Activated naive CD8-positive, alpha-beta T cell treated with anti-CD3 and anti-CD28 coated beads, Interleukin-2, amount 10 ng/mL, durations not matched to agents 7 days and 5 days (primary cell): ENCODE results near the gene GORASP2. TPM values are rescaled to one million over a fixed set of nuclear protein-coding genes. Genes with fewer than 3 reads are reported as not detected.

ENCODE experiments used
- ATAC-seq: fragments of 150-1000 bp; cut with Tn5 transposase; one replicate; pipeline ENCODE4 v1.10.0; 2021; ENCODE audit warnings: low read depth, moderate library complexity
- POLR2A ChIA-PET: fragments of 350-600 bp; sonication (Branson Sonifier 250); formaldehyde crosslinking; loops from one replicate; lab custom pipeline; 2021; ENCODE audit warnings: antibody characterized with exemption; lab: Charles Lee
- DNase-seq: peaks from one replicate; pipeline ENCODE4 v3.0.0; 2021
- H3K27ac Mint-ChIP-seq: one replicate; pipeline ENCODE4 v1.8.0; 2022; ENCODE audit warnings: mild to moderate bottlenecking, mixed read lengths
- H3K27me3 Mint-ChIP-seq: one replicate; pipeline ENCODE4 v1.8.0; 2022; ENCODE audit warnings: mild to moderate bottlenecking, moderate library complexity, mixed read lengths
- H3K36me3 Mint-ChIP-seq: one replicate; pipeline ENCODE4 v1.8.0; 2021; ENCODE audit warnings: mild to moderate bottlenecking, mixed read lengths
- H3K4me1 Mint-ChIP-seq: one replicate; pipeline ENCODE4 v1.8.0; 2021; ENCODE audit warnings: mixed read lengths
- H3K4me3 Mint-ChIP-seq: one replicate; pipeline ENCODE4 v1.8.0; 2022; ENCODE audit warnings: mild to moderate bottlenecking, moderate library complexity, mixed read lengths
- H3K9me3 Mint-ChIP-seq: one replicate; pipeline ENCODE4 v1.8.0; 2021; ENCODE audit warnings: mixed read lengths
- total RNA-seq, 2 experiments: library from RNA; stranded (reverse); gene quantifications; one replicate each; pipeline ENCODE4 v1.2.3, GENCODE V29; 2021

The GORASP2 gene
- total RNA-seq, 2 experiments from 2014 or later: 61.2 to 62.7 TPM

DNA sequence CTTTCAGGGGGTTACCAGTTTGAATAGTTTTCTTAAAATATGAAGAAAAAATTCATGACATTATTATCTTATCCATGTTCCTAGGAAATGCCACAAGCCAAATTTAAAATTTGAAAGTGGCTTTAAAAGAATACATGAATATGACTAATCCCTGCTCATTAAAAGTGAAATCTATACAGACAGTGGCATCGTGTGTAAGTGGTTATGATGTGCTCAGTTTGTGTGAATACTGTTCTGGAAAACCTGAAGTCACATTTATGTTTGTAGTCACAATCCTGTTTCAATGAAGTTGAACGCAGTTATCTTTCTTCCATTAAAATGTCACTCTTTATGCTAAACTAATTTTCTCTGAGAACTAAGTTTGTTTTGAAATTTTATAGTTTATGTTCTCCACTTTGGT, 75.8 kb downstream of the GORASP2 start:
- POLR2A ChIA-PET: no interaction called here
- Mint-ChIP-seq H3K36me3 (peaks cover 39% of the 10 kb centered on the region), H3K4me1 (peaks cover 4% of the 10 kb centered on the region), H3K27me3 (no peaks in the 10 kb centered on the region), H3K4me3 (no peak overlapping the region), H3K9me3 (no peaks in the 10 kb centered on the region), H3K27ac (no peak overlapping the region)
- ATAC-seq: no peak
- no peak for DNase-seq

DNA sequence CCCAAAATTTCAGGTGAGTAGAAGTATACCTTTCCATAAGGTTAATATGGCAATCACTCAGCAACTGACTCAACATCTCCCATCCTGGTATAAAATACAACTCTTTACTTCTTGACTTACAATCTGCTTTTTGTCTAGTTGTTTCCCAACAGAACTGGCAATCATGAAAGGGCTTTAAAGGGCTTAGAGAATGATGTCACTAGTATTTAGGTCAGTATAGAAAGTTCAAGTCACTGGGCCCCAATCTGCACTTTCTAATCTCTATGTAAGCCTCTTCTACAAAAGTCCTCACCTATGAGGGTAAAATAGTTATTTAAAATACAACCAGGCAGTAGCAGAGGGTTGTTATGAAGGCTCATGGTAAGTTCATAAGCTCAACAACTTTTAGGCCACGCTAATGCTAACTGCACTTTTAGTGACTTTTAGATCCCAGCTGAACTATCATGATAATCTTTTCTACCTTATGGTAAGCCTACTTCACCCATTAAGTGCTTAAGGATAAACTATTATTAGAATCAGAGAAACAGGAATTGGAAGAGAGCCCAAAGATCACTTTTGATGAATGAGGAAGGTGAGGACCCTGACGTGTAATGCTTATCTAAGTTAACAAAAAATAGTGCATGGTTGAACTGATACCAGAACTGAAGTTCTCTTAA, 79.6 kb downstream of the GORASP2 start:
- H3K9me3 Mint-ChIP-seq: no peaks in the 10 kb centered on the region
- H3K36me3 Mint-ChIP-seq: peaks cover 36% of the 10 kb centered on the region
- H3K4me3 Mint-ChIP-seq: no peak overlapping the region
- ATAC-seq (no peak), DNase-seq (no peak)
- H3K27ac Mint-ChIP-seq: no peak overlapping the region
- H3K27me3 Mint-ChIP-seq: no peaks in the 10 kb centered on the region
- H3K4me1 Mint-ChIP-seq: peaks cover 4% of the 10 kb centered on the region
- POLR2A ChIA-PET: no interaction called here

DNA sequence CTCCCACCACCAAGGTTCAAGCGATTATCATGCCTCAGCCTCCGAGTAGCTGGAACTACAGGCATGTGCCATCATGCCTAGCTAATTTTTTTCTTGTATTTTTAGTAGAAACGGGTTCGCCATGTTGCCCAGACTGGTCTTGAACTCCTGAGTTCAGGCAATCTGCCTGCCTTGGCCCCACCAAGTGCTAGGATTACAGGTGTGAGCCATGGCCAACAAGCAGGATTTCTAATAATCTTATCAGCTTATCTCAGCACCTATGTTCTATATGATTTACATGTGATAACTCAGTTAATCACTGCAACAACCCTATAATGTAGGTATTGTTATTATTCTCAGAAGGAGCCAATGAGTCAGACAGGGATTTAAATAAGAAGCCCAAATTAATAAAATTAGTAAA, 80.3 kb downstream of the GORASP2 start:
- Mint-ChIP-seq H3K4me3 (no peak overlapping the region), H3K4me1 (peaks cover 4% of the 10 kb centered on the region), H3K27me3 (no peaks in the 10 kb centered on the region), H3K9me3 (no peaks in the 10 kb centered on the region), H3K36me3 (peaks cover 38% of the 10 kb centered on the region), H3K27ac (no peak overlapping the region)
- no peak for DNase-seq
- ATAC-seq: no peak
- POLR2A ChIA-PET: no interaction called here

DNA sequence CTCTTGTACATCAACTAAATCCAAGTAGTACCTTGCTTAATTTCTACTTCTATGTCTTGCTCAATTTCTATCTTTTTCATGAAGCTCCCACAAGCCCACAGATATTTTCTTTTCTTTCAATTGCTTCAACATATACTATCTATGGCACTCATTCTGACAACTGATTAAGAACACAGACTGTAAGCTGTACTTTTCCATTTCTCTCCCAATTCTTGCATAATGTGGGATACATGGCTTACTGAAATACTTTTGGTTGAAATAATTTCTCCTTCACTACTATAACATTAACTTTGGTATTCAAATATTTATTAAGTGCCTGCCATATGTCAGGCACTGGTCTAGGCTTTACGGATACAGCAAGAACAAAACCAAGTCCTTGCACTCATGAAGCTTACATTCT, 84.8 kb downstream of the GORASP2 start:
- peaks cover 5% of the 10 kb centered on the region for H3K4me1 Mint-ChIP-seq
- H3K4me3 Mint-ChIP-seq: no peak overlapping the region
- H3K27me3 Mint-ChIP-seq: no peaks in the 10 kb centered on the region
- no peak overlapping the region for H3K27ac Mint-ChIP-seq
- no peaks in the 10 kb centered on the region for H3K9me3 Mint-ChIP-seq
- POLR2A ChIA-PET: no interaction called here
- DNase-seq (no peak), ATAC-seq (no peak)
- peaks cover 34% of the 10 kb centered on the region for H3K36me3 Mint-ChIP-seq

DNA sequence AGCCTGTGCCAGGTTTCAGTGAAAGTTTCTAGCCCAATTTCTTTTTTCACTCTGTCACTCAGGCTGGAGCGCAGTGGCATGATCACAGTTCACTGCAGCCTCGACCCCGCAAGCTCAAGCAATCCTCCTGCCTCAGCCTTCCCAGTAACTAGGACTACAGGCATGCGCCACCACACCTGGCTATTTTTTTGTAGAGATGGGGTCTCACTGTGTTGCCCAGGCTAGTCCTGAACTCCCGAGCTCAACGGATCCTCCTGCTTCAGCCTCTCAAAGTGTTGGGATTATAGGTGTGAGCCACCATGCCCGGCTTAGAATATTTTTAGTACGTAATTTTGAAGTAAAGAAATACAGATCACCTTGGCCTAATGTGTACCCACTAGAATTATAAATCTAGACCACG, 87.1 kb downstream of the GORASP2 start:
- Mint-ChIP-seq H3K27me3 (no peaks in the 10 kb centered on the region), H3K36me3 (peaks cover 28% of the 10 kb centered on the region), H3K4me3 (no peak overlapping the region), H3K9me3 (no peaks in the 10 kb centered on the region), H3K4me1 (peaks cover 4% of the 10 kb centered on the region), H3K27ac (no peak overlapping the region)
- no peak for ATAC-seq
- POLR2A ChIA-PET: no interaction called here
- no peak for DNase-seq

Other genes with a start within 250 kb of the GORASP2 start
- not detected for gene SP5, start 213.9 kb upstream of the GORASP2 start, total RNA-seq
- not detected for gene ERICH2, start 158.9 kb upstream of the GORASP2 start, total RNA-seq
- gene GAD1, start 112.4 kb upstream of the GORASP2 start, total RNA-seq: 1 to 10 TPM; 1.6 to 1.9 TPM
- 10 to 100 TPM; 89.9 to 91.5 TPM for gene TLK1, start 231.6 kb downstream of the GORASP2 start, total RNA-seq